GM23248 (cell line): Measurements from ENCODE around the gene SLC4A8.

Source experiments
- EZH2 ChIP-seq: fragments of 200-600 bp; sonication (generic); IDR thresholded peaks from 2 replicates; pipeline ENCODE4 v1.6.1; 2018; ENCODE audit warnings: antibody characterized with exemption, mild to moderate bottlenecking; ENCODE audit not compliant: insufficient read depth, poor library complexity, severe bottlenecking
- EZH2phosphoT487 ChIP-seq: fragments of 200-600 bp; sonication (generic); IDR thresholded peaks from 2 replicates; pipeline ENCODE4 v1.6.1; 2018; ENCODE audit warnings: antibody characterized with exemption, moderate library complexity, mild to moderate bottlenecking, low read depth; ENCODE audit not compliant: insufficient read depth

DNA sequence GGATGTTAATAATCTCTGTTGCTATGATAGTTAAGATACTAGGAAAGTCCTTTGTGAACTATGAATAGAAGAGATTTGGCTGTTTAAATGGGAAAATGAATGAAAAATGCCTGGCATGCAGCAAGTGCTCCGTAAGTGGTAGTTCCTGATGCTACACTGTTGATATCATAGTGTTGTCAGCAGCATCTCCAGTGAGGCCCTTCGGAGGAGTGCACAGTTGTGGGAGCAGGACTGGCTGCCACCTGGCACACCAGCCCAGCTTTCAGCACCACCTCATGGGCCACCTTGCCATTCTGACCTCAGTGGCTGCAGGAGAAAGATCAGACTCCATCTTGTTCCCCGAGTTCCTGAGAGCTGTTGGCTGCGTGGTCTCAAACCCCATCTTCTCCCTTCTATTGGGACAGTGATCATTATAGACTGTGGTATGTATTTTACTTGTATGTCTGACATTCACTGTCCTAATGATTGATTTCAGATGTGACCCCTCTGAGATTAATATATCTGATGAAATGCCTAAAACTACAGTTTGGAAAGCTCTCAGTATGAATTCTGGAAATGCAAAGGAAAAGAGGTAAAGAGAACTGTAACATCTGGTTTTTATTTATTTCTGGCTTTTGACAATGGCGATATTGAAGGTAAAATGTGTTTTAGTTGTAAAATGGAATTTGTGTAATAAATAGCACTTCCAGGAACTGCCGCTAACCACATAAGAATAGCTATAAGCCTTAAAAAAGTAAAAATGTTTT is 80.9 kb downstream of the SLC4A8 start:
- TF ChIP-seq EZH2 (no peak), EZH2phosphoT487 (no peak)
